ENCODE data around the gene TJP3.

GRCh38 chr19:3695124-3695733 is 13.0 kb upstream of the TJP3 start:
- TF ChIP-seq TEAD4 (IDR thresholded peaks at IDR 0.05) (no peak), MAX (IDR thresholded peaks at IDR 0.05) (no peak), FOXM1 (IDR thresholded peaks at IDR 0.05; ENCODE audit: borderline replicate concordance, low read depth) (no peak), EP300 (IDR thresholded peaks at IDR 0.05; ENCODE audit: borderline replicate concordance) (no peak), TAF1 (IDR thresholded peaks at IDR 0.05; ENCODE audit: low read depth) (no peak), REST (IDR thresholded peaks at IDR 0.05; ENCODE audit: low read depth) (no peak), YY1 (IDR thresholded peaks at IDR 0.05; ENCODE audit: low read depth) (no peak), RAD21 (IDR thresholded peaks at IDR 0.05; ENCODE audit: low read depth) (no peak), USF1 (IDR thresholded peaks at IDR 0.05) (no peak)
